K562 (cell line): ENCODE measurements around the gene TPRG1L. TPM values are rescaled to one million over a fixed set of nuclear protein-coding genes. Genes with fewer than 3 reads are reported as not detected.
A peak's percentile ranks its signal among the peaks of the same experiment; 100 is the strongest.

Source experiments
- ATAC-seq: fragments of 200-7000 bp; cut with Tn5 transposase; 3 replicates; pipeline ENCODE4 v1.9.1; 2020; ENCODE audit warnings: moderate library complexity
- BruUV-seq: library from RNA; stranded (reverse); fragments of 400-500 nt; replicated peaks from 2 replicates; lab custom pipeline; 2021; lab: Mats Ljungman, UMichigan
- CTCF ChIA-PET: fragments of 300-600 bp; formaldehyde crosslinking; extraction: SDS; loops from one replicate; lab custom pipeline; 2021; ENCODE audit warnings: low intra/inter-chr PET ratio; lab: Yijun Ruan, JAX
- POLR2A ChIA-PET: fragments of 300-600, 350-650 bp; sonication (Branson Sonifier 250); formaldehyde crosslinking; extraction: SDS; loops from one replicate; lab custom pipeline; 2021; ENCODE audit warnings: antibody characterized with exemption, inconsistent platforms; lab: Yijun Ruan, JAX
- DNase-seq, 4 experiments: peaks; one replicate each; pipeline versions ENCODE4 v3.0.0 to v3.0.0-alpha.2; 2011 to 2018; ENCODE audit warnings: low spot score in 3 of 4, mixed read lengths in 3 of 4; ENCODE audit errors: extremely low read depth in 1 of 4
- FAIRE-seq: peaks from 2 replicates; lab custom pipeline; 2011; peaks lifted over from hg19 to GRCh38; lab: Jason Lieb, UNC
- H2AFZ ChIP-seq: 2 replicates; pipeline ENCODE4 v1.6.0; 2011; ENCODE audit warnings: low read depth, low read length, control low read depth, inconsistent platforms
- H3K27ac ChIP-seq: fragments of 200-600 bp; 3 replicates; pipeline ENCODE4 v1.8.0; 2011; ENCODE audit warnings: low read depth, mild to moderate bottlenecking, control low read depth, inconsistent platforms, low read length, moderate library complexity, mixed read lengths; ENCODE audit errors: extremely low read depth
- H3K27me3 ChIP-seq, 2 experiments: fragments of 300-600 bp in 1 of 2; 2 replicates in 1 of 2; 3 replicates in 1 of 2; pipeline versions ENCODE4 v1.6.0 to v1.8.0; 2011; ENCODE audit warnings: inconsistent platforms in 2 of 2, low read length in 2 of 2, mild to moderate bottlenecking in 1 of 2, mixed read lengths in 1 of 2, moderate library complexity in 1 of 2; ENCODE audit not compliant: control insufficient read depth in 2 of 2, insufficient read depth in 2 of 2
- H3K36me3 ChIP-seq: fragments of 300-600 bp; 3 replicates; pipeline ENCODE4 v1.8.0; 2011; ENCODE audit warnings: mild to moderate bottlenecking, low read length, inconsistent platforms; ENCODE audit not compliant: control insufficient read depth, insufficient read depth
- H3K4me1 ChIP-seq, 2 experiments: fragments of 200-600 bp in 1 of 2; replicated peaks in 1 of 2; 2 replicates in 1 of 2; 3 replicates in 1 of 2; pipeline versions ENCODE4 v1.5.1 to v1.8.0; 2011; ENCODE audit warnings: inconsistent platforms in 2 of 2, low read length in 2 of 2, mild to moderate bottlenecking in 1 of 2, mixed read lengths in 1 of 2, moderate library complexity in 1 of 2; ENCODE audit not compliant: control insufficient read depth in 2 of 2, insufficient read depth in 2 of 2
- H3K4me2 ChIP-seq: 2 replicates; pipeline ENCODE4 v1.6.1; 2011; ENCODE audit warnings: low read length, control low read depth, inconsistent platforms, mixed read lengths; ENCODE audit not compliant: insufficient read depth
- H3K4me3 ChIP-seq: fragments of 200-600 bp; sonication (generic), shearing (Covaris generic); 2 replicates; pipeline ENCODE4 v1.5.1; 2016; ENCODE audit warnings: control low read depth, inconsistent platforms
- H3K79me2 ChIP-seq: fragments of 200-600 bp; 3 replicates; pipeline ENCODE4 v1.8.0; 2011; ENCODE audit warnings: low read length, inconsistent platforms; ENCODE audit not compliant: control insufficient read depth, insufficient read depth
- H3K9ac ChIP-seq, 2 experiments: 2 replicates each; pipeline versions ENCODE4 v1.6.0 to v1.6.1; 2011; ENCODE audit warnings: low read depth in 2 of 2, low read length in 2 of 2, control low read depth in 1 of 2, inconsistent platforms in 1 of 2, mild to moderate bottlenecking in 1 of 2, mixed read lengths in 1 of 2; ENCODE audit not compliant: insufficient read depth in 1 of 2
- H3K9me1 ChIP-seq: one replicate; pipeline ENCODE4 v1.6.0; 2011; ENCODE audit warnings: inconsistent platforms, mild to moderate bottlenecking, low read length, moderate library complexity; ENCODE audit not compliant: control insufficient read depth, insufficient read depth
- H3K9me3 ChIP-seq: replicated peaks from 2 replicates; pipeline ENCODE4 v1.5.1; 2011; ENCODE audit warnings: low read depth, low read length, inconsistent platforms; ENCODE audit not compliant: control insufficient read depth, insufficient read depth
- H4K20me1 ChIP-seq: replicated peaks from 2 replicates; pipeline ENCODE4 v1.6.1; 2011; ENCODE audit warnings: low read length, inconsistent platforms, mixed read lengths; ENCODE audit not compliant: control insufficient read depth, insufficient read depth
- CTCF ChIP-seq, 3 experiments: IDR thresholded peaks in 2 of 3; conservative IDR thresholded peaks in 1 of 3; 2 replicates each; pipeline ENCODE4 v1.5.1; 2011 to 2012; ENCODE audit warnings: low read length in 3 of 3, mild to moderate bottlenecking in 3 of 3, control low read depth in 2 of 3, improper control_type of control experiment in 1 of 3, inconsistent platforms in 1 of 3, low read depth in 1 of 3, mixed read lengths in 1 of 3, moderate library complexity in 1 of 3; ENCODE audit not compliant: insufficient read depth in 2 of 3
- FIP1L1 ChIP-seq: fragments of 200-400 bp; formaldehyde crosslinking; IDR thresholded peaks from 2 replicates; pipeline ENCODE4 v1.6.1; 2018; ENCODE audit warnings: mild to moderate bottlenecking, low read depth, low read length; ENCODE audit not compliant: poor library complexity, severe bottlenecking
- NR2C2 ChIP-seq, 2 experiments: fragments of 200-800 bp in 1 of 2; sonication (Bioruptor generic) in 1 of 2; sonication (generic) in 1 of 2; formaldehyde crosslinking in 1 of 2; IDR thresholded peaks; 2 replicates each; pipeline versions ENCODE4 v1.6.1 to v1.8.0; 2016 to 2022; ENCODE audit warnings: mild to moderate bottlenecking in 1 of 2, missing compliant biosample characterization in 1 of 2, missing genetic modification characterization in 1 of 2, missing genetic modification reagents in 1 of 2
- PCBP1 ChIP-seq: fragments of 200-400 bp; formaldehyde crosslinking; IDR thresholded peaks from 2 replicates; pipeline ENCODE4 v1.6.1; 2018; ENCODE audit warnings: mild to moderate bottlenecking, low read depth, low read length; ENCODE audit not compliant: poor library complexity, severe bottlenecking
- SRSF3 ChIP-seq: fragments of 200-400 bp; formaldehyde crosslinking; IDR thresholded peaks from 2 replicates; pipeline ENCODE4 v1.6.1; 2016; ENCODE audit warnings: mild to moderate bottlenecking, low read length, moderate library complexity; ENCODE audit not compliant: insufficient read depth
- ZBTB7A ChIP-seq: IDR thresholded peaks from 2 replicates; pipeline ENCODE4 v1.6.1; 2011; ENCODE audit warnings: low read depth, mild to moderate bottlenecking, low read length, moderate library complexity, borderline replicate concordance; ENCODE audit not compliant: control insufficient read depth
- ZKSCAN8 ChIP-seq: fragments of 200-800 bp; sonication (Bioruptor generic); IDR thresholded peaks from 2 replicates; pipeline ENCODE4 v1.6.1; 2016; ENCODE audit warnings: missing genetic modification characterization, missing compliant biosample characterization
- WGBS: fragments of 100-300 bp; shearing (Covaris generic); methylation state at CpG from one replicate; pipeline ENCODE4 v1.1.6; 2016; ENCODE audit warnings: low coverage, mixed read lengths; ENCODE audit not compliant: insufficient coverage; ENCODE audit errors: missing lambda C conversion rate; 5-methylcytosine and 5-hydroxymethylcytosine counted together
- in situ Hi-C: fragments of 300-500 bp; cut with MboI; formaldehyde crosslinking; loops from 4 replicates; pipeline ENCODE4 v1.15.0; 2018; ENCODE audit warnings: inconsistent platforms, mixed read lengths
- intact Hi-C: fragments of 100-400 bp; cut with micrococcal nuclease; formaldehyde crosslinking; loops from 2 replicates; pipeline ENCODE4 v1.14.2; 2022
- polyA plus RNA-seq, 8 experiments: library from polyadenylated mRNA; depleted of rRNA in 4 of 8; stranded (reverse) in 5 of 8; unstranded in 3 of 8; fragments of >200 nt; fragmentation: Nextera tagmentation in 2 of 8; fragmentation: Illumina TruSeq in 1 of 8; extraction: Ambion mirVana in 2 of 8; extraction: Trizol in 1 of 8; gene quantifications; 2 replicates each; pipeline versions ENCODE4 v1.2.1 to v1.2.3, GENCODE V29; 2011 to 2014; ENCODE audit warnings: inconsistent platforms in 1 of 8, missing spikeins in 1 of 8
- total RNA-seq, 7 experiments: library from RNA; depleted of rRNA in 6 of 7; stranded (reverse); fragments of >200 nt in 6 of 7; fragmentation: Illumina TruSeq in 2 of 7; extraction: Trizol in 2 of 7; gene quantifications; 2 replicates each; pipeline versions ENCODE4 v1.2.1 to v1.2.3, GENCODE V29; 2011 to 2021; ENCODE audit warnings: low replicate concordance in 1 of 7

Gene TPRG1L
- total and polyA plus RNA-seq, 9 of the 15 experiments (the other 6 are each of a cell fraction or from before 2014, with no cell fraction given), result 1.6 to 11.0 (median 6.2) TPM

GRCh38 chr1:3590951-3591865 lies 33.6 kb upstream of the TPRG1L start:
- H4K20me1 ChIP-seq, result peaks cover 9% of the 10 kb centered on the region; the same call in 1 of the 2 replicates
- H3K4me3 ChIP-seq, result no peak overlapping the region
- intact Hi-C loops, result no loop called here
- in situ Hi-C loops, result no loop called here
- WGBS, result 8% methylated on average over 24 of the region's 33 CpGs
- peak in 2 of 3 experiments; percentile 9 to 50; a peak in 2 of 6 replicates for TF ChIP-seq CTCF (IDR thresholded peaks at IDR 0.05 in 2 of 3, conservative IDR thresholded peaks at IDR 0.05 in 1 of 3; ENCODE audit: insufficient read depth in 2 of 3, low read depth in 1 of 3, low read length in 3 of 3)
- peak; percentile 33; the same call in 1 of the 2 replicates for TF ChIP-seq ZBTB7A
- TF ChIP-seq NR2C2 (CRISPR knock-in tag; IDR thresholded peaks at IDR 0.05), result no peak
- TF ChIP-seq NR2C2 (tag; IDR thresholded peaks at IDR 0.05), result no peak
- TF ChIP-seq PCBP1, result no peak
- peak; percentile 97 for TF ChIP-seq ZKSCAN8 (CRISPR knock-in tag)
- TF ChIP-seq SRSF3, result no peak
- TF ChIP-seq FIP1L1, result no peak
- no peaks in the 10 kb centered on the region for H3K79me2 ChIP-seq
- DNase-seq (peak in 1 of 4 experiments; percentile 40), FAIRE-seq (no peak), ATAC-seq (no peak)
- no peaks in the 10 kb centered on the region for H3K9me3 ChIP-seq
- no TSS peak for BruUV-seq
- H3K9me1 ChIP-seq, result no peaks in the 10 kb centered on the region
- no peak overlapping the region for H3K4me2 ChIP-seq
- H2AFZ ChIP-seq, result no peak overlapping the region
- no peak overlapping the region for H3K27ac ChIP-seq
- no peaks in the 10 kb centered on the region for H3K36me3 ChIP-seq
- POLR2A ChIA-PET, result interaction anchor here (0.6 to 1.2 kb wide), 3 partner anchors 15 to 1004 kb away, joined by 3 to 5 read pairs (median 3); no protein-coding TSS in a partner anchor
- CTCF ChIA-PET, result no interaction called here
- peaks cover 41 to 65% of the 10 kb centered on the region in 2 experiments; a peak in 4 of 5 replicates for H3K27me3 ChIP-seq
- H3K9ac ChIP-seq, result peak overlapping the region in 1 of 2 experiments; percentile 4; a peak in 1 of 4 replicates
- H3K4me1 ChIP-seq, result peaks cover 0 to 28% of the 10 kb centered on the region in 2 experiments; a peak in 2 of 5 replicates
